ENCODE measurements around the gene FILIP1L.

FILIP1L gene

GRCh38 chr3:99951701-99952100 lies 162.6 kb downstream of the FILIP1L start:
- DNase-seq (ENCODE audit: low spot score): no peak

GRCh38 chr3:99950921-99951320 lies 163.4 kb downstream of the FILIP1L start:
- DNase-seq (ENCODE audit: low spot score): no peak

GRCh38 chr3:99949956-99950670 lies 164.2 kb downstream of the FILIP1L start:
- DNase-seq (ENCODE audit: low spot score): no peak

GRCh38 chr3:99948467-99949089 lies 165.7 kb downstream of the FILIP1L start:
- DNase-seq (ENCODE audit: low spot score): no peak

- DNase-seq (ENCODE audit: low spot score): no peak
These were observed 166.9 kb downstream of the FILIP1L start for GRCh38 chr3:99947356-99947755.

- no peak for DNase-seq (ENCODE audit: low spot score)
These were observed 168.8 kb downstream of the FILIP1L start for GRCh38 chr3:99945328-99945995.

GRCh38 chr3:99943931-99944761 lies 170.2 kb downstream of the FILIP1L start:
- DNase-seq (ENCODE audit: low spot score): no peak

GRCh38 chr3:99941211-99941610 lies 173.1 kb downstream of the FILIP1L start:
- no peak for DNase-seq (ENCODE audit: low spot score)

GRCh38 chr3:99940350-99940749 lies 174.0 kb downstream of the FILIP1L start:
- DNase-seq (ENCODE audit: low spot score): no peak

- no peak for DNase-seq (ENCODE audit: low spot score)
These were observed 174.4 kb downstream of the FILIP1L start for GRCh38 chr3:99939876-99940275.

GRCh38 chr3:99938270-99938911 lies 175.9 kb downstream of the FILIP1L start:
- no peak for DNase-seq (ENCODE audit: low spot score)

GRCh38 chr3:99934975-99935797 lies 179.1 kb downstream of the FILIP1L start:
- DNase-seq (ENCODE audit: low spot score): no peak

- DNase-seq (ENCODE audit: low spot score): no peak
These were observed 180.1 kb downstream of the FILIP1L start for GRCh38 chr3:99933971-99934750.

GRCh38 chr3:99931059-99931458 lies 183.2 kb downstream of the FILIP1L start:
- no peak for DNase-seq (ENCODE audit: low spot score)

GRCh38 chr3:99929745-99930139 lies 184.6 kb downstream of the FILIP1L start:
- DNase-seq (ENCODE audit: low spot score): no peak

GRCh38 chr3:99928771-99929744 lies 185.2 kb downstream of the FILIP1L start:
- DNase-seq (ENCODE audit: low spot score): no peak

GRCh38 chr3:99927671-99928457 lies 186.4 kb downstream of the FILIP1L start:
- no peak for DNase-seq (ENCODE audit: low spot score)

- DNase-seq (ENCODE audit: low spot score): no peak
These were observed 188.6 kb downstream of the FILIP1L start for GRCh38 chr3:99925584-99926230.
